LNCaP clone FGC (cell line): ENCODE data around the gene ENTREP1.

Source experiments
- DNase-seq: peaks from one replicate; pipeline ENCODE4 v3.0.0-alpha.2; 2011; ENCODE audit warnings: low read depth
- H3K4me3 ChIP-seq: 2 replicates; pipeline ENCODE4 v1.5.1; 2011; ENCODE audit warnings: mild to moderate bottlenecking, low read depth, low read length, control low read depth
- TF ChIP-seq, protein P1 (sequence below): IDR thresholded peaks from 2 replicates; pipeline ENCODE4 v1.5.1; 2012; ENCODE audit warnings: mild to moderate bottlenecking; ENCODE audit not compliant: control insufficient read depth, insufficient read depth; ENCODE audit errors: extremely low read depth

ENTREP1 gene

GRCh38 chr9:69319324-69320025 lies 5.5 kb upstream of the ENTREP1 start:
- TF ChIP-seq, protein P1, sequence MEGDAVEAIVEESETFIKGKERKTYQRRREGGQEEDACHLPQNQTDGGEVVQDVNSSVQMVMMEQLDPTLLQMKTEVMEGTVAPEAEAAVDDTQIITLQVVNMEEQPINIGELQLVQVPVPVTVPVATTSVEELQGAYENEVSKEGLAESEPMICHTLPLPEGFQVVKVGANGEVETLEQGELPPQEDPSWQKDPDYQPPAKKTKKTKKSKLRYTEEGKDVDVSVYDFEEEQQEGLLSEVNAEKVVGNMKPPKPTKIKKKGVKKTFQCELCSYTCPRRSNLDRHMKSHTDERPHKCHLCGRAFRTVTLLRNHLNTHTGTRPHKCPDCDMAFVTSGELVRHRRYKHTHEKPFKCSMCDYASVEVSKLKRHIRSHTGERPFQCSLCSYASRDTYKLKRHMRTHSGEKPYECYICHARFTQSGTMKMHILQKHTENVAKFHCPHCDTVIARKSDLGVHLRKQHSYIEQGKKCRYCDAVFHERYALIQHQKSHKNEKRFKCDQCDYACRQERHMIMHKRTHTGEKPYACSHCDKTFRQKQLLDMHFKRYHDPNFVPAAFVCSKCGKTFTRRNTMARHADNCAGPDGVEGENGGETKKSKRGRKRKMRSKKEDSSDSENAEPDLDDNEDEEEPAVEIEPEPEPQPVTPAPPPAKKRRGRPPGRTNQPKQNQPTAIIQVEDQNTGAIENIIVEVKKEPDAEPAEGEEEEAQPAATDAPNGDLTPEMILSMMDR: no peak
- no peak overlapping the region for H3K4me3 ChIP-seq
- DNase-seq: no peak

- DNase-seq: no peak
- H3K4me3 ChIP-seq: no peak overlapping the region
- TF ChIP-seq, protein P1: no peak
Observed at GRCh38 chr9:69322256-69322655, 2.8 kb upstream of the ENTREP1 start.

GRCh38 chr9:69323861-69324260 lies 1.2 kb upstream of the ENTREP1 start:
- TF ChIP-seq, protein P1: no peak
- no peak overlapping the region for H3K4me3 ChIP-seq
- no peak for DNase-seq

GRCh38 chr9:69325409-69326212 lies 596 bp downstream of the ENTREP1 start:
- DNase-seq: no peak
- TF ChIP-seq, protein P1: no peak
- H3K4me3 ChIP-seq: peak overlapping the region; percentile 46; the same call in 1 of the 2 replicates

DNA sequence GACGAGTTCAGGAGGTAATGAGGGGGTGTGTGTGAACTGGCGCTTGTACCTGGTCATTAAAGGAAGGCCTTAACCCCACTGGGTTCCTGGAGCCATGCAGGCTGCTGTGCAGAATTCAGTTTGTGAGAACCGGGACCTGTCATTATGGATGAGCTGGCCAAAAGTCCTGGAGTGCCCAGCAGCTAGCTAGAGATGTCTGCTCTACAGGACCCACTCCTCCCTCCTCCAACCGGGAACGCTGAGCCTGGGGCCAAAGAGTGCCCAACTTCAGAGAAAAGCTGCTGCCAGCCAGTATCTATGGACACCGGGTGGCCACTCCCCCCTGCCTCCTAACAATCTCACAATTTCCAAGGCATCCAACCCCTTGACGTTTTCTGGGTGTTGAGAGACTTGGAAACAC lies 1.2 kb downstream of the ENTREP1 start:
- no peak for DNase-seq
- no peak overlapping the region for H3K4me3 ChIP-seq
- TF ChIP-seq, protein P1: no peak

- no peak for DNase-seq
- H3K4me3 ChIP-seq: no peak overlapping the region
- TF ChIP-seq, protein P1: no peak
Observed at GRCh38 chr9:69330580-69330979, 5.6 kb downstream of the ENTREP1 start.
